Fibroblast of skin of scalp (primary cell): Measurements from ENCODE around the gene VWC2L.

Source experiments
- DNase-seq: peaks from one replicate; pipeline ENCODE4 v3.0.0-alpha.2; 2013

Gene VWC2L

DNA sequence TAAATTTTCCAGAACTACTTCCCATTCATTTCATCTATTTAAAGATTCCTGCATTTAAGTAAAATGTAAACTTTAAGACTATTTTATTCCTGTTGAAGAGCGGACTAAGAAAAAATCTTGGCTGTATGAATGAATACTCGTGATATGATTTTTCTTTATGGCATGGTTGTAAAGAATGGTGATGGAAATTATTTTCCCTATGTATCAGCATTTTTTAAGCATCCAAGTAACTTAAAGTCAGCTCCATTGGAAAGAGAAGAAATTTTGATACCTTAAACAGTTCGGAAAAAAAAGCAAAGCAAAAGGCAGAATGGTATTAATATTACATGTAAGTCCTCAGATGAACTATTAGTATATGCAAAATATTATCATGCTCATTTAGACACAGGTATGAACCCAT lies 58.9 kb downstream of the VWC2L start:
- no peak for DNase-seq

DNA sequence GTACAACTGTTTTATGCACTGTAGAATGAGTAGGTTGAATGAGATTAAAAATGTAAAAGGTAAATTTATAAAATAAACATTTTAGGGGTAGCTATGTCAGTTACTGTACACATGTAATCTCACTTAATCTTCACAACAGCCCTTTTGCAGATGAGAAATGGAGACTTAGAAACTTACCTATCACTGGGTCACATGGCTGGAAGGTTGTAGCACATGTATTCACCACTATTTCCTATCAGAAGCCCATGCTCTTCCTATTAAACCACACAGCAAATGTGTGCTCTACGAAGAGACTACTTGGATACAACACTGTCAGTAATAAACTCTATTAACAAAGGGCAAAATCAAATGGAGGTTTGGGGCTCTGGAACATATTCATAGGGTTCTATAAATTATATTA lies 60.5 kb downstream of the VWC2L start:
- no peak for DNase-seq

DNA sequence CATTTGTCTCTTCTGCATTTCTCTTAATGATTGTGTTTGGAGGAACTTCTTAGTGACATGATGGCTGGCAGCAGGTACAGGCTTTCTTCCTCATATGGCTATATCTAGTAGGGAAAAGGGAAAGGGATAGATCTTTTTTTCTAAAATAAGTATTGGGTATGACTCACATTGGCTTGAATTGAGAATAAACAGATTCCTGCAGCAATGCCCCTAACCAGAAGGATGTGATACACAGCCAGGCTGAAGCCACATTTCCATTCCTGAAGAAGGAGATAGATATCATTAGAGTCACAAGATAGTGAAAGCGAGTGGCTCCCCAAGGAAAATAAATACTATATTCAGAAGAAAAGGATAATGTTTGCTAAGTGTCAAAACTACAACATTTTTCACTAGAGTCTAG lies 61.1 kb downstream of the VWC2L start:
- DNase-seq = no peak

DNA sequence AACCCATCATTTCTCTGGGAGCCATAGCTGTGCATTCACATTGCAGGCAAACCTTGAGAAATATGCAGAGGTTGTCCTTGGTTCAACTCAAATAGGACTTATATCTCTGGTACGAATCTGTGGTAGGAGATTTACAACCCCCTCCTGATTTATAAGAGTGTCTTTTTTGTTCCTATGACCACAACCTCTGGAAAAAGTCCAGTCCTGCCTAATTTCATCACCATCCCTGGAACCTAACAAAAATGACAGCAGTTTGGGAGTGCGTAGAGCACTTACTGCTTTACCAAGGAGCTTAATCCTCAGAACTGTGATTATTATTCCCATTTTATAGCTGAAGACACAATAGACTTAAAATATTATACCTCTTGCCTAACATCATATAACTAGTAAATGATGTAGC lies 66.5 kb downstream of the VWC2L start:
- no peak for DNase-seq

DNA sequence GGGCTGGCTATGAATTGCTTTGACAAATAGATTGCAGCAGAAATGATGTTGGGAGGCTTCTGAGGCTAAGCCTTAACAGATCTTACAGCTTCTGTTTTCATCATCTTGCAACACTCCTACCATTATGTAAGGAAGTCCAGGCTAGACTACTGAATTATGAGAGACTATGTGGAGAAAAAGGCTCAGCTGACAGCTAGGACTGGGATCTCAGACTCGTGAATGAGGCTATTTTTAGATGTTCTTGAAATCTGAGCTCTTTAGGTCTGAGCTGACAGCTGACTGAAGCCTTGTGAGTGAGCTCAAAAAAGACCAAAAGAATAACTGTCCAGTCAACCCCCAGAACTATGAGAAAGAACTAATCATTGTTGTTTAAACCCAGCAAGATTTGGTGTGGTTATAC lies 70.3 kb downstream of the VWC2L start:
- DNase-seq = no peak

DNA sequence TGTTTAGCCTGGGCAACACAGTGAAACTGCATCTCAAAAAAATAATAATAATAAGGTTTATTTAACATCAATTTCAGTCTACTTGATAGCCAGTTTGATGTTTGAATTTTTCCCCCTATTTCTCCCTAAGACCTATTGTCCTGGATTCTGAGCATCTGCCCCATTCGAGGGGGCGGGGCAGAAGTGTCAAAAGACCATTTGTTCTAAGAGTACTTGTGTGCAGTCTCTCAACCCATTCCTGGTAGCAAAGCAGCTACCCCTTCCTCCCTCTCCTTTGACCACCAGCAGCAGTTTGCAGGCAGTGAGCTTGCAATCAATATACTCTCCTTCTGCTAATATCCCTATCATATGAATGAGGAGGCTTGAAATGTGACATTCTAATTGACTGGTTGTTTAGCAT lies 71.9 kb downstream of the VWC2L start:
- no peak for DNase-seq

DNA sequence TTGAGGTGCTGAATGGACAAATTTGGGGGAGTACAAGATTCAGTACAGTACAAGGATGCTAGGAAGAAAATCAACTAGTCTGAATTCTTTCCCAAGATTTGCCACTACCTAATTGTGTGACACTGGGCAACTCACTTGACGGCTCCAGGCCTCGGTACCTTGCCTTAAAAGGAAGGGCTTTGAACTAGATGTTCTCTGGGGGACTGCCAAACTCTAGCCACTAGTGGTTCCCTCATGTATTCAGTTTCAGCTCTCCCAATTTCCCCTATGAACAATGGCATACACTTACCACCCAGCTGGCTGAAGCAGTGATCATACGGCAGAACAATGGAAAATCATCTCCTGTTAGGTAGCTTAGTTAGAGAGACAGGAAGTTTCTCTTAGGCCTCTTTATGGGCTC lies 73.4 kb downstream of the VWC2L start:
- no peak for DNase-seq

DNA sequence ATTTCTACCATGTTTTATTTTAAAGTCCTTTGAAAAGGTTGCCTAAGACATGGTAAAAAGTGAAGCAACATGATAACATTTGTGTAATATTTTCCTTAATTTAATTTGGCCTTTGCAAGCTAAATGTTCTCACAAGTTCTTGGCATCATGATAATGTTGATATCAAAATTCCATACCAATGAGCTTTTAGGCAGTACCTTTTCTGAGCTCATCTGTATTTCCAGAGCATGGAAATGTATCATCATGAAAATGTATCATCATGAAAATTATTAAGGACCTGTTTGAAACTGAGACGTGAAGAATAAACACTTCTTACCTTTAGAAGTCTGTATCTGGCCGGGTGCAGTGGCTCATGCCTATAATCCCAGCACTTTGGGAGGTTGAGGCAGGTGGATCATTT lies 73.8 kb downstream of the VWC2L start:
- no peak for DNase-seq

DNA sequence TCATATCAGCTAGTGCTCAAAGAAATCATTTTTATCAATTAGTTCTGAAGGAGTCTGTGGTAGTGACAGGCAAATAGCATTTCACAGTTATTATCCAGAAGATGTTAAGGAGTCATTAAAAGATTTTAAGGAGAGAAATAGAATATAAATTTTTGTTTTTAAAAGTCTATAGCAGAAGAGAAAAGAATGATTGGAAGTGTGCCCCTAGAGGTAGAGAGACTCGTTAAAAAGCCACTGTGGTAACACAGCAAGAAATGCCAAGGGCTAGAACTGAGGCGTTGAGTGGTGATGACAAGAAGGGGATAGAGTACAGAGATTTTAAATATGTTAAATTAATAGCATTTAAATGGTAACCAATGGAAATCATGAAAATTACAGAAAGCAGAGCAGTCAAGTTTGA lies 78.3 kb downstream of the VWC2L start:
- DNase-seq = no peak

DNA sequence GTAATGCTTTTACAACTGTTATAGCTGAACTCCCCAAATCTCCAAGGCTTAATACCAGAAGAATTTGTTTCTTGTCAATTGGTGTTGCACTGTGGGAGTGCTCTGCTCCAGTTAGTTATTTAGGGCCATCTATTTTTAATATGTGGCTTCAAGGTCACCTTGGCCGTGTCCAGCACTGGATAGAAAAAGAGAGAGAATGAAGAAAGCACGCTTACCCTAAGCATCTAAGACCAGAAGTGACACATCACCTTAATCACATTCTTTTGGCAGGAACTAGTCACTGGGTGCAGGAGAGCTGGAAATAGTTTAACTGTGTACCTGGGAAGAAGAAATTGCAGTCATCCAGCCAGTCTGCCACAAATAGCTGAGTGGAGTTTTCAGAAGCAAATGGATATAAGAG lies 78.8 kb downstream of the VWC2L start:
- DNase-seq = no peak

DNA sequence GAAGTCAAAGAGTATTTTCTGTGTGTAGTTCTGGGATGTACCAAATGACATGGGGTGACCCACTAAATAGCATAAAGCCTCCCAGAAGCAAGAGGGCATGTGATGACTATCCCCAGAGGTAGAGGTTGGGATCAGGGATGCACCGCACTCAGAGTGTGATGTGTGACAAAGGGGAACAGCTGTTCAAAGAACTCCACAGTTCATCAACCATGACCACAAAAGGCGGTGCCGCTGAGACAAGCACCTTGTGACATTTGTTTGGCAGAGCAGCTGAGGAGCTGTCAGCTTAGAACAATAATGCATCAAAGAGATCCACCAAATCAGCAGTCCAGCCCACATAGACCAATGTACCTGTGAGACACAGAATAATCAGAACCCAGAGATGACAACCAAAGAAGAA lies 81.3 kb downstream of the VWC2L start:
- DNase-seq = no peak

DNA sequence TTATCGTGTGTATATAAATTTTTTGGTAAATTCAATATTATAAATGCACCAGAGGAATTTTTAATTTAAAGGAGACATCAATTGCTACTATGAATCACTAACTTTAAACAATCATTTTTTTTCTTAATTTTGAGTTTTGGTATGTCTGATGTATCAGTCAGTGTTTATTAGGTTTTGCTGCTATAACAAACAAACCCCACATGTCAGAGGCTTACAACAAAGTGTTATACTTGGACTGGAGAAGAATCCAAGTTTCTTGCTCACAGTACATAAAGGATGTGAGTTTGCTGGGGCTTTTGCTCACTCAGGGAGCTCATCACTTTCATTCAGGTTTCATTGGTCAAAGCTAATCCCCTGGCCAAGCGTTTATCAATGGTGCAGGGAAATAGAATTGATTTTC lies 81.8 kb downstream of the VWC2L start:
- DNase-seq = no peak

DNA sequence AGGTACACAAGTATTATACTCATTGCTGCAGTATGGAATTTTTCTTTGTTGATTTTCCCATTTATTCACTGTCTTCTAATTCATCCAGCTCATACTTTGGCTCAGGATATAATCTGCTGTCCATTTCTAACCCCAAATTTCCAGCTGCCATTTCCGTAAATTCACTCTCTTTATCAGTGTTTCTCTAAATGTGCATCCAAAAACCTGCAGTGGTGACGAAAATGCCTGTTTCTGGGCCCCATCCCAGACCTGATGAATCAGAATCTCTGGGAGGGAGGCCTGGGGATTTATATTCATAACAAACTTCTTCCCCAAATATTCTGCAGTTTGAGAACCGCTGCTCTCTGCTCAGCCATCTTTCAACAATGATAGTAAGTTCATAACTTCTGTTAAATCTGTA lies 86.6 kb downstream of the VWC2L start:
- no peak for DNase-seq

DNA sequence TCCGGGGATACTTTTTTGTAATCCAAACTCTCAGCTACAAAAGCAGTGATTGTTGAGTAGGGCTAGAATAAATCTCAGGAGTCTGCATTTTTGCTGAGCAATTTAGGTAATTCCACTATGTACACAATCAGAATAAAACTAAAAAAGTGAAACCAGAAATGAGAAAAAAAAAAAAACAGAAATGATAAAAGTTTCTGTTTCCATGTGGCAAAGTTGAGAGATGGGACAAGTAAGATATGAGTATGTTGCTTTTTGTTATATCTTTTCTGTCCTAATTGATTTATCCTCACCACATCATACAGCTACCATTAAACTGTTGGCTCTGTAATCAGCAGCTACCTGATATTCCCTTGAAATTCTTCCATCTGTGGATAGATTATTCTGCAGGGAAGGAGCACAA lies 92.7 kb downstream of the VWC2L start:
- DNase-seq = no peak

DNA sequence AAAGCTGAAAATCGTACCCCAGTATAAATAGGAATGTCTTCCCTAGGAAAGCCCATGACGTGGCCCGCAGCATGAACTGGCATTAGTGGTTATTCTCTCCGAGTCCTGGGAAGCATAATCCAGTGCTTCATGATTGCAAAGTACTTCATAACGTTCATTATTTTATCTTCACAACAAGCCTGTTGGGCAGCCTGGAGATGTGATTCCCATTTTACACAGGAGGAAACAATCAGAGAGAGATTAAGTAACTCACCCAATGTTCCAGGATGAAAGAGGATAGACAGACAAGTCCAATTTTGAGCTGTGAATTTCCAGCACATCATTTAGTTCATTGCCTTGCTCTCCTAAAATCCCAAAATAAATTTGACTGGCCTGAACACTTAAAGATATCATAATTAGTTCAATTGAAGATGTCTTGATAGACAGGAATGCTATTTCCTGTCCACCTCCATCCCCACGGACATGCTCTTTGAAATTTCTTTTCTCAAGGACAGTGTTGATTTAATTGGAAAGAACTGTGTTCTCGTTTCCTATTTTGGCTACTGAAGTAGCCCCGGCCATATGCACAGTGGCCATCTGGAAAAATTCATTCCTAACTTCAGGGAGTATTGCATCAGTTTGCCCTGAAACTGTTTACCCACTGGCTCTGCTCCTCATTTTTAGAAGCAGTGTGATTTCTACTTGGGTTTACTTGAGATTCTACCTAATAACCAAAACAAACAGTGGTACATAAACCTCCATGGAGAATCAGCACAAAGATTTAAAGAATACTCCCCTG lies 93.9 kb downstream of the VWC2L start:
- DNase-seq = no peak

DNA sequence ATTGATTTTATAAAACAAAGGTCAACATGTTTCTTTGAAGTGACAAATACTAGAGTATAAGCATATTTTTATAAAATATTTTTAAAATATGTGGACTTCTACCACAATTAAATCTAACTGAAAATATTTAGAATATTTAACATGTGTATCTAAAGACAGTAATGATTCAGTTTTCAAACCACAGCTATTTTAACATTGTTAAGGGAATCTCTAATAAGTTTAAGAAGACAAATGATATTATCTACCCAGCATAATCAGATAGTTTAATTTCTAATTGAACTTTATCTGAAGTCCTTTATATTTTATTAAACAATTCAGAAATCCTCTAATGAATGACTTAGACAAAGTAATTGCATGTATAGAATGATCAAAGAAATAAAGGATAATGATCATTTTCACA lies 96.2 kb downstream of the VWC2L start:
- DNase-seq = no peak

DNA sequence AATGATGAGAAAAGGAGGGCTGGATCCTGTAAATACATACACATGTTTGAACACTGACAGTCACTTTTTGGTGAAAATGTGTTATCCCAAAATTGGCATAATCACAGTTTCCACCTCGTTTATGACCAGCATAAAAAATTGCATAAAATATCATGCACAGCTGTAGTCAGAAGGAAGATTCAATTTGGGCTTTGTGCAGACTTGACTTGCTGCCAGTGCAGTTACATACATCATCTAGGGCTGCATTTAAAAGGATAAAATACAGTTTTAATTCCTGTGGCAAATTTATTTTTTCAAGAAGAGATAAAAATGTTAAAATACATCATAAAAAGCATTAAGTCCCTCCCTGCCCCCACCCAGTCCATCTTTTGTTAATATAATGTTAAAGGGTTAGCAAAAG lies 103.8 kb downstream of the VWC2L start:
- no peak for DNase-seq

DNA sequence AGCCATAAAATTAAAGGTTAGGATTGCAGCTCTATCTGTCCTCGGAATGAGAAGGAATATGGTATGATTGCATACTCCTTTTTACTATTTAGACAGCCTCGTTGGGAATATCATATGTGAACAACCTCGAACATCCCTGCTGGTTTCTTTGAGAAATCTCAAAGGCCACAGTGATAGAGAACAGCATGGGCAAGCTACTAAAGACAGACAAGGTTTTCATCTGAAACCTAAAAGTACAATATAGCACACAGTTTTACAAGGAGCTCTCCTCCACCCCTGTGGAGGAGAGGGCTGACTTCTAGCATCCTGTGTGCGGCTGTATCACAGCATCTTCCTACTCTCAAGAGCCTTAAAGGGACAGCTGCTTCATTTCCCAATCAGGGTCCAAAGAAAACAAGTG lies 104.3 kb downstream of the VWC2L start:
- no peak for DNase-seq

DNA sequence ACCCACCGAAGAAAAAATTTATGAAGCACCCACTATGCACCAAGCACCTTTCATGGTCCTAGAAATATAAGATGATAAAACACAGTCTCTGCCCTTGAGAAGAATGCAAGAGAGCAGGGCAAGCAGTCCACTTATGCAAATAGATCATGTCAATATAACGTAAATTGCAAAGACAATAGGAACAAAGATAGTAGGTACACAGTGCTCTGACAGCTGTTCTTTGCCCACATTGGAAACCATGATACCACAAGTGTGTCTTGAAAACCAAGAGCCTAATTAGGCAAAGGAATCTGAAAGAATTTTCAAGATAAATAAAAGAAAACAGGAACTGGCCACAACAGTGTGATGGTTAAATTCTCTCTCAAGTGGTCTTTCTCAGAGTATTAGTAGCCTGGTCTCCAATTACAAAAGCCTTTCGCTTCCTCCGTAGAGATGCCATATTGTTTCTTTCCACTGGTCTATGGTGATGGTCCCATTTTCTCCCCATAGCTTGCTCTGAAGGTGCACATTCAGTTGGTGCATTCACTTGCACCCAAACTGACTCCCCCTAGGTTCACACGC lies 108.5 kb downstream of the VWC2L start:
- no peak for DNase-seq

DNA sequence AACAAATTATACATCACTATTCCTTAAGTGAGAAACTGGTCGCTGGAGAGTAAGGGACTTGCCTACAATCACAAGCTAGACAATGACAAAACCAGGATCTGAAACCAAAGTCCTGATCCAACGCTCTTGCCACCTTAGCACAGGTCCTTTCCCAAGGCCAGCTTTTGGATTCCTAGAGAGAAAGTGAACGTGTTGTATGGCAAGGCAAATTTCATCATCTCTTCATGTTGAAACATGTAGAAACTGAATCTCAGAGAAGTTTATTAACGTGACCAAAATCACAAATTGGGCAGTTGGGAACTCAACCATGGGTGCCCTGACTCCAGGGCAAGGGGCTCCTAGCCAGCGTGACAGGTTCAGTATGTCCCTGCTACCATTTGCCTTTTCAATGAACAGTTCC lies 118.2 kb downstream of the VWC2L start:
- DNase-seq = no peak

DNA sequence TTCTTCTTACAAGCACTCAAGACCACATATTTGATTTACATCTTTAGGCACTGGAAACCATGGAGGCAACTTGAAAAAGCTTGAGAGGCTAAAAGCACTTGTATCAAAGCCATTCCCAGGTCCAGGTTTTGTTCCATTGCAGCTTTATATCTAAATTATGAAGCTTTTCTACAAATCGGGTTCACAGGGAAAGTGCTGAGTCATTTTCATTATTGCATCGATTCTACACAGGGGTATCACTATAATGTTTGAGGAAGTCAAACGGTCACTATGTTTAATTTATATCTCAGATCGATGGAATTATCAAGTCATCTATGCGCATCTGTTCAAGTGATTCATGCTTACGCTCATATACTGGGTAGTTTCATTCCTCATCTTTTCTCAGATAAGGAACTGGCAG lies 118.7 kb downstream of the VWC2L start:
- no peak for DNase-seq

DNA sequence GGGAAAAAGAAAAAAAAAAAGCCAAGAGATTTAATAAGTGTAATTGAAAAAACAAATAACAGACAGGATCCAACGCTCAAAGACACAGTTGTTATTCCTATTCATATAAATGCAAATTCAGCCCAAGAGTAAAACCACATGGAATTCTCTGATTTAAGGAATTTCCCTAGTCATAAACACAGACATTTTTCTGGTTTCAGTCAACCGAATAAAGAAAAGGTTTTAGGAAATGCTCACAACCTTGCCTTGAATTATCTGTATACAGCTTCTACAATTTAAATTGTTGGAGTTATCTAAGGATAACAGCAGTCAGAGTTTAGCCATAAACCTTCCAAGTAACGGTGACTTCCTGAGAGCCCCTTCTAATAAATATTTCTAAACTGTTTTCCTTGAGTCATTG lies 122.7 kb downstream of the VWC2L start:
- DNase-seq = peak; percentile 7

DNA sequence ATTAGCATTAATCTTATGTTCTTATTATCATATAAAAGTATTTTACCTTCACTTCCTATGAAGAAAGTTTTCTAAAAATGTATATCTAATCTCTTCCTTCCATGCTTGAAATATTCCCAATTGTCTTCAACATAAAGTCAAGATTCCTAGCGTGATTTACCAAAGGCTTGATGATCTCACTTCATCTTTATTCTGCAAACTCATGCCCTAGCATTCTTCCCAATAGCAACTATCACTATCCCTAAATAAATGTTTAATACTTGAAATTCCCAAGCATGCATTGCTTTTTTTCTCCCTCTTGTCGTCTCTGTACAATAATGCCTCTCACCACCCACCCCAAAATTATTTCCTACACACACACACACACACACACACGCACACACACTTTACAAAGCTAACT lies 125.8 kb downstream of the VWC2L start:
- peak; percentile 25 for DNase-seq

DNA sequence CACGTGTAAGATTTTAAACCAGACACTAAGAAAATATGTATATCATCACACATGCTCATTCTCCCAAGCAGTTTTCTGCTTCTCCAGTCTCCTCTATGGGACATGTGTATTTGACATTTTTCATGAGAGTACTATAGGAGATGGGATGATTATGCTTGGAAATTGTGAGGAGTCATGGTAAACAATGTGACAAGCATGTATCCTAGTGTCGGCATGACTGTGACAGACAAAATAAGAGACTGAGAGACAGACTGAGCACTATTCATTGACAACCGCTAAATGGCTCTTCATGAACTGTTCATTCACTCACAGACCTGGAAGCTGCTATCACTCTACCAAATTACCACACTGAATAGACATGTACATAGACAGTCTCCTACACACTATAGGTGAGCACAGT lies 127.1 kb downstream of the VWC2L start:
- DNase-seq = no peak

DNA sequence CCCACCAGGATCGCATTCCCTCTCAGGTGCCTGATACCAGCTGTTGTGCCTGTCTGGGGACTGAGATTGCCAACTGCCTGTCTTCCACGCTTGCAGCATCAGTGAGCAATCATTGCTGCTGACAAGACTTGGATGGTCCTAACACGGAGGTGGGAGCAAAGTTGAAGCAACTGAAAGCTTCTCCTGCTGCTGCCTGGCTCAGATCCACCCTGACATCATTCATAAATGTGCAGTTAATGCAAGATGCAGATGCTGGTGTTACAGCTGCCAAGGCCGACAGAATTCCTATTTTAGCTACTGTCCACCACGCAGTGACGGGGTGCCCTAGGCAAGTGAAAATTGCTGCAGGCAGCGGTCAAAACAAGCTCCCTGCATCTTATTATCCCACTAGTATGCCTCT lies 131.4 kb downstream of the VWC2L start:
- no peak for DNase-seq
